Naive thymus-derived CD8-positive, alpha-beta T cell (primary cell): ENCODE data around the gene SARDH. TPM values are rescaled to one million over a fixed set of nuclear protein-coding genes. Genes with fewer than 3 reads are reported as not detected.

Experiments used
- ATAC-seq, 2 donors: fragments of 150-1000 bp; cut with Tn5 transposase in 1 of 2; sonication (Bioruptor Pico), chemical (Tn5 transposase) in 1 of 2; 1 replicate in 1 of 2; 2 replicates in 1 of 2; pipeline ENCODE4 v1.10.0; 2021; ENCODE audit warnings: mild to moderate bottlenecking in 2 of 2, moderate library complexity in 2 of 2
- POLR2A ChIA-PET: fragments of 350-600 bp; sonication (Branson Sonifier 250); formaldehyde crosslinking; loops from one replicate; lab custom pipeline; 2021; ENCODE audit warnings: antibody characterized with exemption; lab: Charles Lee
- DNase-seq, 10 donors: peaks; one replicate each; pipeline versions ENCODE4 v3.0.0 to v3.0.0-alpha.2; 2020 to 2022
- H3K27ac Mint-ChIP-seq, 10 donors: one replicate each; pipeline ENCODE4 v1.8.0; 2020 to 2022; ENCODE audit warnings: mild to moderate bottlenecking in 10 of 10, mixed read lengths in 10 of 10, moderate library complexity in 4 of 10, inconsistent platforms in 1 of 10
- H3K27me3 Mint-ChIP-seq, 5 donors: one replicate each; pipeline ENCODE4 v1.8.0; 2021 to 2022; ENCODE audit warnings: mixed read lengths in 5 of 5
- H3K36me3 Mint-ChIP-seq, 3 donors: one replicate each; pipeline ENCODE4 v1.8.0; 2020 to 2022; ENCODE audit warnings: mixed read lengths in 3 of 3, mild to moderate bottlenecking in 2 of 3, inconsistent platforms in 1 of 3
- H3K4me1 Mint-ChIP-seq, 4 donors: one replicate each; pipeline ENCODE4 v1.8.0; 2021 to 2022; ENCODE audit warnings: mixed read lengths in 4 of 4
- H3K4me3 Mint-ChIP-seq, 10 donors: one replicate each; pipeline ENCODE4 v1.8.0; 2020 to 2022; ENCODE audit warnings: mild to moderate bottlenecking in 10 of 10, mixed read lengths in 10 of 10, moderate library complexity in 6 of 10, inconsistent platforms in 1 of 10
- H3K9me3 Mint-ChIP-seq, 9 donors: one replicate each; pipeline ENCODE4 v1.8.0; 2020 to 2022; ENCODE audit warnings: mixed read lengths in 9 of 9, mild to moderate bottlenecking in 3 of 9, inconsistent platforms in 1 of 9, moderate library complexity in 1 of 9
- polyA plus RNA-seq, 3 donors: library from polyadenylated mRNA; unstranded; fragments of 300-500 nt; fragmentation: Illumina TruSeq; gene quantifications; one replicate each; pipeline ENCODE4 v1.2.3, GENCODE V29; 2021
- total RNA-seq, 8 experiments: library from RNA in 2 of 8; stranded (reverse) in 2 of 8; gene quantifications; one replicate each; pipeline ENCODE4 v1.2.3 and lab custom pipeline; 2021 to 2026

The SARDH gene
- total and polyA plus RNA-seq, 5 experiments from 2014 or later, result 1.7 to 8.7 (median 2.7) TPM

- Mint-ChIP-seq H3K4me3 (no peak overlapping the region), H3K27me3 (peaks cover 23 to 78% (median 43%) of the 10 kb centered on the region in 5 donors), H3K4me1 (peaks cover 11 to 38% (median 23%) of the 10 kb centered on the region in 4 donors), H3K27ac (peak overlapping the region in 1 of 10 donors; percentile 37), H3K9me3 (no peaks in the 10 kb centered on the region), H3K36me3 (no peaks in the 10 kb centered on the region)
- POLR2A ChIA-PET, result interaction anchor here (0.8 kb wide), 1 partner anchor 36 kb away, joined by 5 read pairs; no protein-coding TSS in a partner anchor
- ATAC-seq, result no peak
- DNase-seq, result no peak
Observed at GRCh38 chr9:133654736-133655657, 83.2 kb downstream of the SARDH start.

- no peaks in the 10 kb centered on the region for H3K36me3 Mint-ChIP-seq
- H3K4me1 Mint-ChIP-seq, result peaks cover 8 to 24% (median 17%) of the 10 kb centered on the region in 4 donors
- DNase-seq, result no peak
- H3K9me3 Mint-ChIP-seq, result no peaks in the 10 kb centered on the region
- no peak overlapping the region for H3K27ac Mint-ChIP-seq
- H3K4me3 Mint-ChIP-seq, result no peak overlapping the region
- POLR2A ChIA-PET, result no interaction called here
- ATAC-seq, result no peak
- H3K27me3 Mint-ChIP-seq, result peaks cover 19 to 73% (median 38%) of the 10 kb centered on the region in 5 donors
Observed at GRCh38 chr9:133653638-133654037, 84.5 kb downstream of the SARDH start.

GRCh38 chr9:133650026-133650425, 88.1 kb downstream of the SARDH start:
- Mint-ChIP-seq H3K27ac (peak overlapping the region in 1 of 10 donors; percentile 83), H3K27me3 (peaks cover 4 to 42% (median 16%) of the 10 kb centered on the region in 5 donors), H3K36me3 (no peaks in the 10 kb centered on the region), H3K4me1 (peaks cover 0 to 6% (median 1%) of the 10 kb centered on the region in 4 donors), H3K4me3 (no peak overlapping the region), H3K9me3 (no peaks in the 10 kb centered on the region)
- POLR2A ChIA-PET, result interaction anchor here (0.7 kb wide), 1 partner anchor 44 kb away, joined by 4 read pairs; no protein-coding TSS in a partner anchor
- DNase-seq, result no peak
- no peak for ATAC-seq

GRCh38 chr9:133649194-133649593, 89.0 kb downstream of the SARDH start:
- peaks cover 3 to 33% (median 8%) of the 10 kb centered on the region in 5 donors for H3K27me3 Mint-ChIP-seq
- no peak overlapping the region for H3K27ac Mint-ChIP-seq
- DNase-seq, result no peak
- ATAC-seq, result no peak
- POLR2A ChIA-PET, result no interaction called here
- H3K9me3 Mint-ChIP-seq, result no peaks in the 10 kb centered on the region
- no peak overlapping the region for H3K4me3 Mint-ChIP-seq
- peaks cover 0 to 6% (median 1%) of the 10 kb centered on the region in 4 donors for H3K4me1 Mint-ChIP-seq
- H3K36me3 Mint-ChIP-seq, result no peaks in the 10 kb centered on the region

GRCh38 chr9:133647765-133648469, 90.2 kb downstream of the SARDH start:
- H3K27ac Mint-ChIP-seq, result peak overlapping the region in 1 of 10 donors; percentile 67
- no peaks in the 10 kb centered on the region for H3K36me3 Mint-ChIP-seq
- no peak overlapping the region for H3K4me3 Mint-ChIP-seq
- peaks cover 0 to 22% (median 2%) of the 10 kb centered on the region in 5 donors for H3K27me3 Mint-ChIP-seq
- no peak for DNase-seq
- no peaks in the 10 kb centered on the region for H3K9me3 Mint-ChIP-seq
- POLR2A ChIA-PET, result no interaction called here
- peaks cover 0 to 6% (median 1%) of the 10 kb centered on the region in 4 donors for H3K4me1 Mint-ChIP-seq
- no peak for ATAC-seq

- H3K4me3 Mint-ChIP-seq, result no peak overlapping the region
- peaks cover 0 to 14% (median 1%) of the 10 kb centered on the region in 5 donors for H3K27me3 Mint-ChIP-seq
- DNase-seq, result no peak
- H3K36me3 Mint-ChIP-seq, result no peaks in the 10 kb centered on the region
- peak overlapping the region in 1 of 10 donors; percentile 20 for H3K27ac Mint-ChIP-seq
- ATAC-seq, result peak in 1 of 2 donors; percentile 30
- peaks cover 0 to 6% (median 1%) of the 10 kb centered on the region in 4 donors for H3K4me1 Mint-ChIP-seq
- POLR2A ChIA-PET, result no interaction called here
- H3K9me3 Mint-ChIP-seq, result no peaks in the 10 kb centered on the region
Observed at GRCh38 chr9:133647148-133647547, 91.0 kb downstream of the SARDH start.

- no peak overlapping the region for H3K4me3 Mint-ChIP-seq
- POLR2A ChIA-PET, result no interaction called here
- H3K36me3 Mint-ChIP-seq, result no peaks in the 10 kb centered on the region
- peak overlapping the region in 2 of 10 donors; percentile 20 to 39 for H3K27ac Mint-ChIP-seq
- no peak for ATAC-seq
- peaks cover 0 to 6% (median 3%) of the 10 kb centered on the region in 4 donors for H3K4me1 Mint-ChIP-seq
- no peak for DNase-seq
- no peaks in the 10 kb centered on the region for H3K9me3 Mint-ChIP-seq
- H3K27me3 Mint-ChIP-seq, result peaks cover 0 to 6% (median 1%) of the 10 kb centered on the region in 5 donors
Observed at GRCh38 chr9:133645021-133645765, 93.0 kb downstream of the SARDH start.

GRCh38 chr9:133643978-133644760, 94.0 kb downstream of the SARDH start:
- H3K4me3 Mint-ChIP-seq, result no peak overlapping the region
- DNase-seq (peak in 1 of 10 donors; percentile 38), ATAC-seq (no peak)
- peaks cover 0 to 5% (median 0%) of the 10 kb centered on the region in 5 donors for H3K27me3 Mint-ChIP-seq
- POLR2A ChIA-PET, result no interaction called here
- no peak overlapping the region for H3K27ac Mint-ChIP-seq
- H3K4me1 Mint-ChIP-seq, result peaks cover 0 to 6% (median 3%) of the 10 kb centered on the region in 4 donors
- H3K36me3 Mint-ChIP-seq, result no peaks in the 10 kb centered on the region
- no peaks in the 10 kb centered on the region for H3K9me3 Mint-ChIP-seq

- peaks cover 0 to 6% (median 3%) of the 10 kb centered on the region in 4 donors for H3K4me1 Mint-ChIP-seq
- peaks cover 0 to 3% (median 0%) of the 10 kb centered on the region in 5 donors for H3K27me3 Mint-ChIP-seq
- H3K36me3 Mint-ChIP-seq, result no peaks in the 10 kb centered on the region
- H3K4me3 Mint-ChIP-seq, result no peak overlapping the region
- H3K27ac Mint-ChIP-seq, result no peak overlapping the region
- ATAC-seq (no peak), DNase-seq (no peak)
- H3K9me3 Mint-ChIP-seq, result no peaks in the 10 kb centered on the region
- POLR2A ChIA-PET, result no interaction called here
Observed at GRCh38 chr9:133643362-133643755, 94.8 kb downstream of the SARDH start.

GRCh38 chr9:133642708-133643361, 95.3 kb downstream of the SARDH start:
- no peak overlapping the region for H3K4me3 Mint-ChIP-seq

More at GRCh38 chr9:133642708-133643361, 95.3 kb downstream of the SARDH start:
- peaks cover 0 to 3% (median 0%) of the 10 kb centered on the region in 5 donors for H3K27me3 Mint-ChIP-seq
- POLR2A ChIA-PET, result no interaction called here
- H3K9me3 Mint-ChIP-seq, result no peaks in the 10 kb centered on the region
- DNase-seq (peak in 1 of 10 donors; percentile 32), ATAC-seq (no peak)
- H3K36me3 Mint-ChIP-seq, result no peaks in the 10 kb centered on the region
- H3K27ac Mint-ChIP-seq, result peak overlapping the region in 1 of 10 donors; percentile 2
- peaks cover 0 to 6% (median 3%) of the 10 kb centered on the region in 4 donors for H3K4me1 Mint-ChIP-seq
